ENCODE measurements around the gene SLC2A10.
A peak's percentile ranks its signal among the peaks of the same experiment; 100 is the strongest.

The SLC2A10 gene

DNA sequence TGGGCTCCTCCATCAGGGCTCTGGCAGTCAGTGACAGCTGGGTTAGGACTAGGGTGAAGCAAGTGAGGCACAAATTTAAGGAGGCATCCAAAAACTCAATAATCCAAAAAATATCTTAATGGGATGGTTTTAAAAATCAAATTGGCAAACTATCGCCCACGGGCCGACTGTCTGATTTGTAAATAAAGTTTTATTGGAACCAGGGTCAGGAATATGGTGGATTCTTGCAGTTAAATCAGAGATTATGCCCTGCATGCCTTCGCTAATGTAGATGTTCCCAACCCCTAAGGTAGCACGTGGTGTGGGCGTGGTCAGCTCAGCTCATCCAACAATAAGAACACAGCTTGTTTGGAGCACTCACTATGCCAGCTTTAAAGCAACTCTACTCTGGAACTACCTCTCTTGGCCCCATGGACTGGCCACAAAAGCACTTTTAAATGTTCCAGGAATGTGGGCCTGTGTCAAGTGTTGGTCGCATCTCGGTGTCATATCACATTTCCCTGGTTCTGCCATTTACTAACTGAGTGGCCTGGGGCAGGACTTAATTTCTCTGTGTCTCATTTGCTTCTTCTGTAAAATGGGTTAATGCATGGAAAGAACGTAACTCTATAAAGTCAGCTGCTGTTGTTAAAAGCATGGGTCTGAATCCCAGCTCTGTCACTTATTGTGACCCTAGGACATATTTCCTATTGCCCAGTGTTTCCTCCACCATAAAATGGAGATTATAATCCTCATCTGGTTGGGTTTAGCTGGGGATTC, 27.2 kb upstream of the SLC2A10 start:
- DNase-seq = no peak

DNA sequence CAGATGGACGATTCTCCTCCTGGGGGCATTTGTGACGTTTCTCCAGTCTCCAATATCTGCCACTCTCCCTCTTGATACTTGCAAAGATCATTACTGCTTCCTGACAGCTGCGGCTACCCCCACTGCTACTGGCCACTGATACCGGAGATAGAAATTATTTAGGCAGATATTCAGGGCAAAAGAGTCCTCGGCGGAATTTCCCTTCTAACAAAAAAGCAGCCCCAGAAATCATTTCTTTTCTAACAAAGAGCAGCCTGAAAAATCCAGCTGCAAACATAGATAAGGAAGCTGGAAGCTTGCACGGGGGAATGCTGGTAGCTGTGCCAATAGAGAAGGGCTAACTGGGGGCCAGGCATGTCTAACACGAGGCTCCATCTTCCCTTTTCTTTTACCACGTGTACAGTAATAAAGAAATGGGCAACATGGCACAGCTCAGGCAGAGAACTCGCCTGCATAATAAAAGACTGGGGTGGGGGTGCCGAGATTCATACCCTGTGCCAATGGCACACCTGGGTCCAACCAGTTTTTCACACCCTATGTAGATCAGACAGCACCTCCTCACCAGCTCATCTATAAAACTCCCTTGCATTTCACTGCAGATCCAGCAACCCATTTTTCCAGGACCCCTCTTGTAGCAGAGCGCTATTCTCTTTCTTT, 26.3 kb upstream of the SLC2A10 start:
- DNase-seq = no peak

DNA sequence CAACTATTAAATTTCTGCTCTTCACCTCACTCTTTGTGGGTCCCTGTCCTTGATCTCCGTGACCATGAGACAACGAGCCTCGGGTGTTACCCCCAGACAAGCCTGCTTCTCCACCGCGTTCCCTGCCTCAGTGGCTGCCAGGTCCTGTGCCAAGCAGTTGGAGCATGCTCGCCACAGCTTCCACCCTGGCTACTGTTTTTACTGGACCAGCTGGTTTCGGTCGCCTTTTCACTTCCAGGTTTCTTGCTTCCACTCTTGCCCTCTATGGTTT, 25.8 kb upstream of the SLC2A10 start:
- DNase-seq = no peak

DNA sequence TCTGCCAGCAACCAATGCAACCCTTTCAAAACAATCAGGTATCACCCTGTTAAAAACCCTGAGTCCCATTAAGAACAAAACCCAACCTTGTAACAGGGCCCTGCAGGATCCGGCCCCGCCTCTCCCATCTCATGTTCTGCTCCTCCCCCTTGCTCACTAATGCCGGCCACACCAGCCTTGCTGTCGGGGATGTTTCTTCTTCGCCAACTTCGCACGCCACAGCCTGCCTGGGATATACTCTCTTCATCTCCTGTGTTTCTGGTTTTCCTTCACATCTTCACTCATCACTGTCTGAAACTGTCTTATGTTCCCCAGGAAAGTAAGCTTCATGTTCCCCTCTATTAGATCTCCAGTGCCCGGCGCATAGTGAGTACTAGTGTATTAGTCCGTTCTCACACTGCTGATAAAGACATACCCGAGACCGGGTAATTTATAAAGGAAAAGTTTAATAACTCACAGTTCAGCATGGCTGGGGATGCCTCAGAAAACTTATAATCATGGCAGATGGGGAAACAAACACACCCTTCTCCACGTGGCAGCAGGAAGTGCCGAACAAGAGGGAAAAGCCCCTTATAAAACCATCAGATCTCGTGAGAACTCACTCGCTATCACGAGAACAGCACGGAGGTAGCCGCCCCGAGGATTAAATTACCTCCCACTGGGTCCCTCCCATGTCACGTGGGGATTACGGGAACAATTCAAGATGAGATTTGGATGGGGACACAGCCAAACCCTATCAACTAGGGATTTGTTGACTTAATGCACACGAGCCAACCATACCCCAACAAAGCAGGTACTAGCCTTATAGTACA, 25.3 kb upstream of the SLC2A10 start:
- no peak for DNase-seq

DNA sequence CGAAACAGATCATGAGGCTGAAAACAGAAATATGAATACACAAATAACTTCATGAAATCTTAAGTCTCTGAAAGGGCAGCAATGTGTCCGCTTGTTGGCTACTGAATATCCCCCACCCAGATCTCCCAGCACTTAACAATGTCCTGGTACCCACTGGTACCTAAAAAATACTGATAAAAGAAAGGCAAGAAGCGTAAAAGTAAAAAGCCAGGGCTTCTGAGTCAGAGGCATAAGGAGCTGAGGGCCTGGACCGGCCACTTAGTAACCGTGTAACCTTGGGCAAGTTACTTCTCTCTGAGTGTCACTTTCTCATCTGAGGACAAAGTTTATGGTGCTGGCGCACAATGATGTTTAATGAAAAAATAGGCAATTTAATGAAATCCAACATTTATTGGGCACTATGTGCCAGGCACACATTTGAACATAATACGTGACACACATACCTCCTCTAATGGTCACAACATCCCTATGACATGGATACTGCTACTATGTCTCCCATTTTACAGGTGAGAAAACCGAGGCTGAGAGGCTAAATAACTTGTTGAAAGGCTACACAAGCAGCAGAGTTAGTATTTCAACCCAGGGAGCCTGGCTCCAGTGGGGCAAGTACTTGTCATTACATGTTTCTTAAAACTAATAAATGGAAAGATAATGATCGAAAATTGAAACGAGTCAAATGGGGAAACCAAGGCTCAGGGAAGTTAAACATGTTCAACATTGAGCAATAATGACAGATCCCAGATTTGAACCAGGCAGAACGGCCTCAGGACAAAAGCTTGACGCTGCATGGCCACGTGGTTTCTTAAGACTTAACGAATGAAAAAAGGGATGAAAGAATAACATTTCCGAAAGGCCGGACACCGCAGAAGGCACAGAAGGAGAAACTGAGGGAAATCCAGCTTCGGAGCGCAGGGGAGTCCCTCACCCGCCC, 21.0 kb upstream of the SLC2A10 start:
- DNase-seq = no peak

DNA sequence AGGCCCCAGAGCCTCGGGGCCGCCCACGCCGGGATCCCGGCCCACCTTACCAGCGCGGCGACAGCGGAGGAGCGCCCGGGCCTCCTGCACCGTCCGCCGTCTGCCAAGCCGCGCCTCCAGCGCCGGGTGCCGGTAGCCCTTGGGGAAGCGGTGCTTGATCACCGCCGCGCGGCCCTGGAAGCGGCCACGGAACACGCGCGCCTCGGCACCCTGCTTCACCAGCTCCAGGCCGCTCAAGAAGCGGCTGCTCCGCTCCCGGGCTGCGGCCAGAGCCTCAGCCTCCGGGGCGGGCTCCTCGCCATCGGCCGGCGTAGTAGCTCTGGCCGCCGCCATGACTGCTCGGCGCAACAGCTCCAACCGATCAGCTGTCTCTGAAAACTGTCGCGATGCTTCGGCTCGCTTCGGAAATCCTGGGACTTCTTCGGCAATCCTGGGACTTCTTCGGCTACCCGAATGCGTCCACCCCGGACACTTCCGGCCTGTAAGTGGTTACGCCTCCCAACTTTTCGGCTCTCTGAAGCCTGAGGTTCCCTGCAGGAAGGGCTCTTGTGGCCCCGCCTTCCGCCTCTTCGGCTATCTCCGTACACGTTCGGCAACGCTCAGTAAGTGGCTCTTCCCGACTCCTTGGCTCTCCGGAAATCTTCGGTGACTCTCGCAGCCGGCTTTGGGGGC, 20.2 kb upstream of the SLC2A10 start, which contains the start of gene TP53RK:
TSS of gene TP53RK (minus strand) at position 363 of the 672 bp plus-strand sequence. CDS start at position 333, 30 bp downstream.
- peak; percentile 96 for DNase-seq

DNA sequence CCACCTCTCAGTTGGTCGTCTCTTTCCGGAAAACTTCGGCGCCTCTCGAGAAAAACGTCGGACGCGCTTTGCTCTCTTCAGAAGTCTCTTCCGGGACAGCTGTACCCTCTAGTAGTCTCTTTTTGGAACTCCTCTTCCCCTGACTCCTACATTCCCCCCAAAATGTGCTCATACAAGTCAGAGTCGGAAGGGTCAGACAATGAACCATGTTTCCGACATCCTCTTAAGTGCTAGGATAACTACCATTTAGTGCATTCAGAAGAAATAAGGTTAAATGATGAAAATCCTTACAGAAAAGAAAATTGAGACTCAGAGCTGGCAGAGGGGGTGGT, 19.7 kb upstream of the SLC2A10 start:
- DNase-seq = no peak

DNA sequence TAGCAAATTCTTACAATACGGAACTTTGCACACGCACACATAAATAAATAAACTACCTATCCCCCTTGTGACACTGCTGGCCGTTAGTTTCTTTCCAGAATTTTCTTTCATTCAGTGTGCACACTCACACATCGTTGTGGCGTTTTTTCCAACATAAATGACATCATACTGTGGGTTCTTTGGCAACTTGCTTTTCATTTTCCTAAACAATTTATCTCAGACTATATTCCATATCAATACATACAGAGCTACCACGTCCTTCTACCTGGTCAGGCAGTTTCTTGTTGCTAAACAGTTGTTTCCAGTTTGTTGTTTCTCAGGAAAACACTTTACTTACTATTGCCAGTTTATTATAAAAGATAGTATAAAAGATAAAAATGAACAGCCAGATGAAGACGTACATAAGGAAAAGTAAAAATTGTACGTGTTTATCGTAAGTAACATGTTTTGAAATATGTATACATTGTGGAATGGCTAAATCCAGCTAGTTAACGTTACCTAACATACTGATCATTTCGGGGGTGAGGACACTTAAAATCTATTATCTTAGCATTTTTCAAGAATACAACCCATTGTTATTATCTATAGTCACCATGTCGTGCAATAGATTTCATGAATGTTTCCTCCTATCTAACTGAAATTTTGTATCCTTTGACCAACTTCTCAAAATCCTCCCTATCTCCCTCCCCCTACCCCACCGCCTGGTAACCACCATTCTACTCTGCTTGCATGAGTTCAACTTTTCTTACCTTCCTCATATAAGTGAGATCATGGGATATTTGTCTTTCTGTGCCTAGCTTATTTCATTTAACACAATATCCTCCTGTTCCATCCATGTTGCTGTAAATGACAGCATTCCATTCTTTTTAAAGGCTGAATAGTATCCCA, 19.0 kb upstream of the SLC2A10 start:
- DNase-seq = no peak

DNA sequence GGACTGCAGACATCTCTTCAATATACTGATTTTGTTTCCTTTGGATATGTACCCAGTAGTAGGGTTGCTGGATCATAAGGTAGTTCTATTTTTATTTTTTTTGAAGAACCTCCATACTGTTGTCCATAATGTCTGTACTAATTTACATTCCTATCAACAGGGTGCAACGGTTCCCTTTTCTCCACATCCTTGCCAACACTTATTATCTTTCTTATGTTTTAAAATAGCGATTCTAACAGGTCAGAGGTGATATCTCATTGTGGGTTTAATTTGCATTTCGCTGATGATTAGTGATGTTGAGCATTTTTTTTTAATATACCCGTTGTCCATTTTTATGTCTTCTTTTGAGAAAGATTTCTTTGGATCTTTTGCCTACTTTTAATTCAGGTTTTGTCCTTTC, 18.3 kb upstream of the SLC2A10 start:
- no peak for DNase-seq

DNA sequence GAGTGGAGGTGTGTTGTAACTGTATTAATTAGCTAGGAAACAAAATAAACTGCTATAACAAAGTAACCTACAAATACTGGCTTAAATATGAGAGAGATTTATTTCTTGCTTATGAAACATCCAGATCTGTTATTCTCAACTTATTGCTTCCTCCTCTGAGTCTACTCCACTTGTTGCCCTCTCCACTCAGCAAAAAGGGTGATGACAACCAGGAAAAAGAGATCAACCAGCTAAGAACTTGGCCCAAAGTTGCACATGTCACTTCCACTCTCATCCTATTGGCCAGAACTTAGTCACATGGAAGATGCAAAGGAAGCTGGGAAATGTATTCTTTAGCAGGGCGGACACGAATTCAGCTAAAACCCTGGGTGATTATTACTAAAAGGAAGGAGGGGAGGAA, 15.0 kb upstream of the SLC2A10 start:
- DNase-seq = no peak

DNA sequence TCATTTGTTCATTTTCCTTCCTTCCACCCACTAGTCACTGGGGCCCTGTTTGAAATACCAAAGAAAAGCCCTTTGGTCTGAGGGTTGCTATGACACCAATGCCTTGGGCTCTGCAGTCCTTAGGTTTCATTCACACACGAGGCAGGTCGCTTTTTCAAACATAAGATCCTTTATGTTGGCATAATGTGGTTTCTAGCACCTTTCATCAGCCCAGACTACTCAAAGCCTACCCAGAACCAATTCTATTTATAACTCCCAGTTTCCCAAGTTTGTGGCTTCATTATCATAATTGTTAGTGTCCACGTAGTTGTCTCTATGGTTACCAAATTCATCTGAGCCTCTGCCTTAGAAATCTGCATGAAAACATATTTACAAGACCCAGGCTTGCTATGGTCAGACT, 13.6 kb upstream of the SLC2A10 start:
- DNase-seq = no peak

DNA sequence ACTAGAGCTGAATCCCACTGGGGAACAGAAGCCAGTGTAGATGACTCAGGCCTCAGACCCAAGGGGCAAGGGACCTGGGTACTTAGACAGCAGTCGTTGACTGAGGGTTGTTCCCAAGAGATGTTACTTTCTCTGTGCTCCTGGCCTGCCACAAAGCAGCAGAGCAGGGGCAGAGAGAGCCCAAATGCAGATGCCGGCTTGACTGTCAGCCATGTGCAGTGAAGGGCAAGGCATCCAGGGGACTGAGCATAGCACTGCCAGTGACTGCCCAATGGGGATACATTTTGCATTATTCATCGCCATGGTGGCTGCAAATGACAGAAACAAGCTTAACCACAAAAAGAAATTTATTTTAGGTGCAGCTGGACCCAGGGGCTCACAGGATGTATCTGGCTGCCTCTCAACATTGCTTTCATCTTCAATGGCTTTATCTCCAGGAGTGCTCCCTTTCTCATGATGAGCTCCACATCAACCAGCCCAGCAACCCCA, 12.6 kb upstream of the SLC2A10 start:
- DNase-seq = no peak

DNA sequence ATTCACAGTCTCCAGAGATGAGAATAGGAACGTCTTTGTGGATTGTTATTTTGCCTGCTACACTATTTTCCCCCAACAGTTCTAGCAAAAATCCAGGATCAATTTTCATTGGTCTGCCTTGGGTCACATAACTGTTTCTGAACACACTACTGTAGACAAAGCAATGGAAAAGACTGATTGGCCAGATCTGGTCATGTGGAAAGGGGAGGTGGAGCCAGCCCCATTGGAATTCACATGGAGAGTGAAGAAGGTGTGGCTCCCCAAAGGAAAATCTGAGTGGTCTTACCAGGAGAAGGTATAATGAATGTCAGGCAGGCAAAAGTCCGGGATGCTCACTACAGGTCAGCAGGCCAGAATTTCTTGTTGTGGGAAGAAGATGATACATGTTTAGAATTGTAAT, 10.7 kb upstream of the SLC2A10 start:
- no peak for DNase-seq

DNA sequence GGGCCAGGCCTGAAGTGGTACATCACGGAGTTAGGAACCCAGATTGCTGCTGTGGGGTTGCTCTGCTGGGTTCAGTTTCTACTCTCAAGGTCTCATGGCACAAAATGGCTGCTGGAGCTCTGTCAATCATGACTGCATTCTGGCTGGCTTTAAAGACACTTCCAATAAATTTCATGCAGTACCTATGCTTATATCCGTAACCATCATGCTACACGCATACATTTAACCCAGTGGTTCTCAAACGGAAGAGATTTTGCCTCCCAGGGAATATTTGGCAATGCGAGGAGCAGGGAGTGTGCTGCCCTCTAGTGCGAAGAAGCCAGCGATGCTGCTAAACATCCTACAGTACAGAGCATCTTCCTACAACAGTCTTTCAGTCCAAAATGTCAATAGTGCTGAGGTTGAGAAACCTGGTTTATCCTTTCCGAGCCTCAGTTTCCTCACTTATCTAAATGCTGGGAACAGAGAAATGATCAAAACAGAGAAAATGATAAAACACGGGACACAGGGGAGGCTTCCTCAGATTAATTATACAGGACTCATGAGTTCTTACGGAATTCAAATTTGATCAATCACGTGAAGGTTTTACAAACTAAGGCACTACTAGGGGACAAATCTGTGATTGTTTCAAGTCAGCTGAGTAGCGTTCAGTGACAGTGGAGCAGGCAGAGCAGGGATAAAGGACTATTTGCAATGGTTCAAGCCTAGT, 9.6 kb upstream of the SLC2A10 start:
- DNase-seq = no peak

DNA sequence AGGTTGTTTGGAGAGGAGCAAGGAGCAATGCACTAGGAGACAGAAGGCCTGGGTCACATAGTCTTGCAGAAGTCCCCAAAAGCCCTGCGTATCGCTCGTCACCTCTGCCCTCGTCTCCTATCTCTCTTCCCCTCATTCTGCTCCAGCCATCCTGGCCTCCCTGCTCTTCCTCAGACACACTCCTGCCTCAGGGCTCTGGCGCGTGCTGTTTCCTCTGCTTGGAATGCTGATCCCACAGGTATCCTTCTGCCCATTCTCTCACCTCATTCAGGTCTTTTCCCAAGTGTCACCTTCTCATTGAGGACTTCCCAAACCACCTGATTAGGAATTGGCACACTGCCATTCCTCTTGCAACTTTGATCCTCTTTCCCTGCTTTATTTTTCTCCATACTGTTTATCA, 9.0 kb upstream of the SLC2A10 start:
- DNase-seq = no peak

DNA sequence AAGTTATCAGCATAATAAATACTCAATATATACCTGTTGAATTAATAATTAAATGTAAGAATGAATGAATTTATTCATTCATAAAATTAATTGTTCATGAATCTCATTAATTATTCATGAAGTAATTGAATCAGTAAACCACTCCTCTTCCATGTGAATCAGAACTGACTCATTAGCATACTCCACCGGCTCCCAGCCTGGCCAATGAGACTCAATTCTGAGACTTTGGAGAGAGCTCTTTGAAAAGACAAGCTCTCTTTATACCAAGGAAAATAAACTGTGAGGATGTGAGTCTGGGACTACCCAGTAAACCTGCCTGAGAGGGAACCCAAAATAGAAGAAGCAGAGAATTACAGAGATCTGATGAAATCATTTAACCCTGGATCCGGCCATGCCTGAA, 8.4 kb upstream of the SLC2A10 start:
- DNase-seq = no peak

DNA sequence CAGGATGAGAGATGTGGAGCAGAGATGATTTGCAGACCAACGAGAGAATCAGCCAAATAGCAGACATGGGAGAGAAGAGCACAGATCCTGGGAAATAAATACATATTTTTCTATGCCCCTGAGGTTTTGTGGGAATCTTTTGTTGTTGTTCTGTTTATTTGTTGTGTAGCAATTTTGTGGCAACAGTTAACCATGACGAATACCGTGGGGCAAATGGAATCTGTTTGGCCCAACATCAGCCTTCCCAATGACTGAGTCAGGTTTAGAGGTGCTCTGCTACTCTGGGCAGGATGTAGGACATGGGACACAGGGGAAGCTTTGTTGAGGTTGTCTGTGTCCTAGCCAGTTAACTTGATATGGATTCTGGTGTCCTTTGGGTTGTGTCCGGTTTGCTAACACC, 7.9 kb upstream of the SLC2A10 start:
- no peak for DNase-seq

DNA sequence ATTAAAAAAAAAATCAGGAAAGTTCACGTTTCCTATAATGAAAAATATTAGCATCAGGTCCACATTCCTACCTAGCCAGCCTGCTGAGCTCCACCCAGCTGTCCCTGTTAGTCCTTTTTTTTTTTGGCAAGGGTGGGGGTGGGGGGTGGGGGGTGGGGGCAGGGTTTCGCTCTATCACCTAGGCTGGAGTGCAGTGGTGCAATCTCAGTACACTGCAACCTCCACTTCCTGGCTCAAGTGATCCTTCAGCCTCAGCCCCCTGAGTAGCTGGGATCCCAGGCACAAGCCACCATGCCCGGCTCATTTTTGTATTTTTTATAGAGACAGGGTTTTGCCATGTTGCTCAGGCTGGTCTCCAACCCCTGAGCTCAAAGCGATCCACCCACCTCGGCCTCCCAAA, 7.5 kb upstream of the SLC2A10 start:
- no peak for DNase-seq

DNA sequence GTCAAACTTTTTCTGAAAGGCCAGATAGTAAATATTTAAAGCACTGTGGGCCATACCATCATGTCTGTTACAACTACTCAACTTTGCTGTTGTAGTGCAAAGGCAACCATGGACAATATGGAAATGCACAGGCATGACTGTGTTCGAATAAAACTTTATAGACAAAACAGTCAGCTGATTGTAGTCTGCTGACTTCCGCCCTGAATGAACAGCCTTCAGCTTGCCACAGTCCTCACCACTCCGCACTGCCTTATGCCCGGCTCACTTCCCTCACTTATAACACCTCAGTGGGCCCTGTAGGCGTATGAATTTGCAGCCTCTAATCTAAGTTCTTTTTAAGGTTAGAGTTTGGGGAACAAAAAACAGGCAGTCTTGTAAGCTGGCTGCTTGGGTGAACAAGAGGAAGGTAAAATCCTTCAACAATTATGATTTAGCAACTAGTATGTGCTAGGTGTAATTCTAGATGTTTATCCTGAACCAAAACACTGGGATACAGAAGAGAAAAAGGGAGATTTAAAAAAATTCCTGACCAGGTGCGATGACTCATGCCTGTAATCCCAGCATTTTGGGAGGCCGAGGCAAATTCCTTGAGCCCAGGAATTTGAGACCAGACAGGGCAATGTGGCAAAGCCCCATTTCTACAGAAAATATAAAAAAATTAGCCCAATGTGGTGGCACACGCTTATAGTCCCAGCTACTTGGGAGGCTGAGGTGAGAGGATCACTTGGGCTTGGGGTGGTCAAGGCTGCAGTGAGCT, 6.8 kb upstream of the SLC2A10 start:
- DNase-seq = no peak

DNA sequence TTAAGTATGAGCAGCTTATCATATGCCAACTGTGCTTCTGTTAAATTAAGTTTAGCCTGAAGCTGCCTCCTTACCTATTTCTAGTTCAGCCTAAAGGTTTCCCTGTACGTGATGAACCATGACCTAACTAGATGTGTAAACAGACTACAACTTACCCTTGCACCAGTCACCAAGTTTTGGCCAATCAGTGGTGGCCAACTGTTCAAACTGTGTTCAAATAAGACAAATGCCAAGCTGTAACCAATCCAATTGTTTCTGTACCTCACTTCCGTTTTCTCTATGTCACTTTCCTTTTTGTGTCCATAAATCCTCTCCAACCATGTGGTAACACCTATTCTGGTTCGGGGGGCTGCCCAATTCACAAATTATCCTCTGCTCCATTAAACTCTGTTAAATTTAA, 6.0 kb upstream of the SLC2A10 start:
- DNase-seq = no peak

Data from activated gamma-delta T cell treated with Interleukin-2 at 50 U/mL for 16 hours (primary cell).